ENCODE data around the gene SRPRB.

The SRPRB gene

GRCh38 chr3:133827684-133828083 lies 22.1 kb downstream of the SRPRB start:
- FAIRE-seq (no peak), DNase-seq (ENCODE audit: insufficient read length, low spot score) (no peak)
- no peak for TF ChIP-seq POLR2A (IDR thresholded peaks at IDR 0.05; ENCODE audit: low read depth, low read length)

- FAIRE-seq = no peak
- no peak for TF ChIP-seq POLR2A (IDR thresholded peaks at IDR 0.05; ENCODE audit: low read depth, low read length)
- DNase-seq (ENCODE audit: insufficient read length, low spot score) = no peak
Measured at GRCh38 chr3:133828576-133829309, 23.1 kb downstream of the SRPRB start.

- no peak for TF ChIP-seq POLR2A (IDR thresholded peaks at IDR 0.05; ENCODE audit: low read depth, low read length)
- DNase-seq (ENCODE audit: insufficient read length, low spot score) (no peak), FAIRE-seq (no peak)
Measured at GRCh38 chr3:133829310-133829707, 23.7 kb downstream of the SRPRB start.

GRCh38 chr3:133830071-133830470 lies 24.5 kb downstream of the SRPRB start:
- no peak for FAIRE-seq
- TF ChIP-seq POLR2A (IDR thresholded peaks at IDR 0.05; ENCODE audit: low read depth, low read length) = no peak
- DNase-seq (ENCODE audit: insufficient read length, low spot score) = no peak

- TF ChIP-seq POLR2A (IDR thresholded peaks at IDR 0.05; ENCODE audit: low read depth, low read length) = no peak
- FAIRE-seq (no peak), DNase-seq (ENCODE audit: insufficient read length, low spot score) (no peak)
Measured at GRCh38 chr3:133831966-133832801, 26.6 kb downstream of the SRPRB start.

GRCh38 chr3:133832802-133833144 lies 27.2 kb downstream of the SRPRB start:
- no peak for DNase-seq (ENCODE audit: insufficient read length, low spot score)
- TF ChIP-seq POLR2A (IDR thresholded peaks at IDR 0.05; ENCODE audit: low read depth, low read length) = no peak
- FAIRE-seq = no peak

GRCh38 chr3:133833267-133833666 lies 27.7 kb downstream of the SRPRB start:
- DNase-seq (ENCODE audit: insufficient read length, low spot score) (no peak), FAIRE-seq (no peak)
- TF ChIP-seq POLR2A (IDR thresholded peaks at IDR 0.05; ENCODE audit: low read depth, low read length) = no peak

GRCh38 chr3:133833880-133834620 lies 28.4 kb downstream of the SRPRB start:
- TF ChIP-seq POLR2A (IDR thresholded peaks at IDR 0.05; ENCODE audit: low read depth, low read length) = no peak
- DNase-seq (ENCODE audit: insufficient read length, low spot score) = no peak

GRCh38 chr3:133834621-133835417 lies 29.2 kb downstream of the SRPRB start:
- FAIRE-seq (no peak), DNase-seq (ENCODE audit: insufficient read length, low spot score) (no peak)
- TF ChIP-seq POLR2A (IDR thresholded peaks at IDR 0.05; ENCODE audit: low read depth, low read length) = no peak

More at GRCh38 chr3:133833880-133834620, 28.4 kb downstream of the SRPRB start:
- no peak for FAIRE-seq

GRCh38 chr3:133835418-133835743 lies 29.8 kb downstream of the SRPRB start:
- DNase-seq (ENCODE audit: insufficient read length, low spot score) (no peak), FAIRE-seq (no peak)
- no peak for TF ChIP-seq POLR2A (IDR thresholded peaks at IDR 0.05; ENCODE audit: low read depth, low read length)

- FAIRE-seq (no peak), DNase-seq (ENCODE audit: insufficient read length, low spot score) (no peak)
- TF ChIP-seq POLR2A (IDR thresholded peaks at IDR 0.05; ENCODE audit: low read depth, low read length) = no peak
Measured at GRCh38 chr3:133835961-133836360, 30.3 kb downstream of the SRPRB start.

- no peak for DNase-seq (ENCODE audit: insufficient read length, low spot score)
- no peak for TF ChIP-seq POLR2A (IDR thresholded peaks at IDR 0.05; ENCODE audit: low read depth, low read length)
- FAIRE-seq = no peak
Measured at GRCh38 chr3:133836497-133837158, 31.0 kb downstream of the SRPRB start.
